ENCODE measurements around the gene FBXL12.
"Not testable (repeated sequence)": the region's sequence is repeated elsewhere in the genome, so short reads cannot be mapped to it uniquely, and the experiment has no call there.

Gene FBXL12

DNA sequence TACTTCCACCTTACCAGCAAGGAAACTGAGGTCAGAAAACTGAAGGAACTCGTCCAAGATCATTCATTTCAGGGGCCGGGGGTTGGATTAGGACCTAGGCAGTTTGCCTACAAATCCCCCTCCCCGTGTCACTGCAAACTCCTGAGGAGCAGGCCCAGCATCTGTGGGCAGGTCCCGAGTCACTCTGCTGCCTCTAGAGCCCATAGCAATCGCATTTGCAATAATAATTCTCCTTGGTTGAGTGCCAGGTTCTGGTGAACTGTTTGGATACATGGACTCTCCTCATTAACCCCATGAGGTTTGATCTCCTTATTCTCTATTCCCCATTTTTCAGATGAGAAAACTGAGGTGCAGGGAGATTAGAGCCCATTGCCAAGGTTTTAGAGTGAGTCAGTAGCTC, 17.1 kb upstream of the FBXL12 start:
- DNase-seq: no peak

DNA sequence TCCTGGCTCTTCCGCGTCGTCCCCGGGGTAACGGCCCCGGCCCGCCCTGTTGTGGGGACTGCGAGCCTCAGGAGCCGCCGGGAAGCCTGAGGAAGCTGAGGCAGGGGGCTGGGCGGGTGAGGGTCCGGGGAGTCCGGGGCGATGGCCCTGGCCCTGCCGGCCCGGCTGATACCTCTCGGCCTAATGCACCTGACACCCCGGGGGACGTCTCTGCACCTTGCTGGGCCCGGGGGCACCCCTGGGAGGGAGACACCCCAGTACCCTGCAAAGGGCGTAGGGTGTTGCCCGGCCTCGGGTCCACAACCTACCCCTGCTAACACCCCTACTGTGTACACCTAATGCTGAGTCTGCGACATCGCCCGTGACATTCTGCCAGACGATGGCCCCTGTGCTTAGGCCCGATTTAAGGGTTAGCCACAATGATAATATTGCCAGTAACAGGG, 16.6 kb upstream of the FBXL12 start:
- DNase-seq: no peak

DNA sequence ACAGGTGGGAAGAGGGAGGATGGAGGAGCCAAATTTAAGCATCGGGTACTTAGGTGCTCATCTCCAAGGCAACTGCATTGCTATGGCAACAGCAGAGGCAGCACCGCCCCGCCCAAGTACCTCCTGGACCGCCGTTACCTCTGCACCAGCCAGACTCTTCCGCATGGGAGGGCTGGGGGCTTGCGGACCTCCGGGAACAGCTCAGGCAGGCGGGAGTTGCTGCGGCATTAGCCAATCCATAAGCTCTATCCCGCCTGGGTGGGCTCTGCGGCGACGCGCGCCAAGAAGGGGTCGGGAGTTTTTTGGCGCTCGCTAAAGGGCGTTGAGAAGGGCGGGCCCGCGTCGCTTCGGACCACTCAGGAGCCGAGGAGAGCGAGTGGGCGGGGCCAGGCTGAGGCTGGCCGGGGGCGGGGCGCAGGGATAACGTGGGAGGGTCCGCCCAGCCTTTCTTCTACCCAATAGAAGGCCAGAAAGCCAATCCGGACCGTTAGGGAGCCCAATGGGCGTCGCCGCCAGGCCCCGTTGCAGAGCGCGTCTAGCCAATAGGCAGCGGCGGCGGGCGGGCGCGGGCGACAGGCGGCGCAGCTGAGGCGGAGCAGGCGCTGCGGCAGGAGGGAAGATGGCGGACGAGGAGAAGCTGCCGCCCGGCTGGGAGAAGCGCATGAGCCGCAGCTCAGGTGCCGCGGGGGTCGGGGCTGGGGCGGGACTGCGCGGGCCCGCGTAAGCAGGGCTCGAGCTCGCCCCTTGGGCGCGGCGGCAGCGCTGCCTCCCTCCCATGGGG, 16.0 kb upstream of the FBXL12 start, which contains the start of gene PIN1:
TSS of gene PIN1 (plus strand) at position 593 of the 781 bp plus-strand sequence. CDS start at position 620, 27 bp downstream.
- peak; percentile 98 for DNase-seq

DNA sequence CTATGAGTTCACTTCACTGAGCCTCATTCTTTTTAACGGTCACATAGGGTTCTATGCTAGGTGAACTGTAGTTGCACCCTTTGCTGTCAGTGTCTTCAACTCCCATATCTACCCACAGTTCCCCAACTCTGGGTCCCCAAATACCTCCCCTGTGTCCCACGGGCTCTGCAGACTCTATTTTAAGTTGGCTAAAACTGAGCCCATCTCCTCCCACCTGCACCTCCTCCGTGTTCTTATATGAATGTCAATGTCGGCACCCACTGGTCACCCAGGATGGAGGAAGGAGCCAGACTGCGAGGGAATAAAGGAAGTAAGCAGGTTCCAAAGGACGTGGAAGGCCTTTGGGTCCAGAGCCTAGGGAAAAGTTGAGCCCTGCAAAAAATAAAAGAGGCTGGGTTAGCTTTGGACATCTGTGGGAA, 15.4 kb upstream of the FBXL12 start:
- no peak for DNase-seq

DNA sequence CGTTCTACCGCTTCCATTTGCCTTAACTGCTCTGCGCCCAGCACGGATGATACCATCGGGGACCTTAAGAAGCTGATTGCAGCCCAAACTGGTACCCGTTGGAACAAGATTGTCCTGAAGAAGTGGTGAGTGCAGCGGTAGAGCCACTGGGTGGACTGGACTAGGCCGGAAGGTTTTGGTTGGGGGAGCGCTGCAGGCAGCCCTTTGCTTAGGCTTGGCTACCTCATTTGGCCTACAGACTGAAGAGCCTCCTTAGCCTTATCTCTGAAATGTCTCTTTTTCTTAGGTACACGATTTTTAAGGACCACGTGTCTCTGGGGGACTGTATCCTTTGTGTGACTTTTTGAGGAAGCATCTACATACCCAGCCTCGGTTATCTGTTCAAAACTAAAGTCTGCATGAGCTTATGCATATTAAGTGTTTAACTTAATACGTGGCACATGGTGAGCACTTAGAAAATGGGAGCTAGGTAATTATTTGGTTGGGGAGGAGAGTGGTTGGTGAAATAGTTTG, 9.7 kb upstream of the FBXL12 start:
- no peak for DNase-seq

DNA sequence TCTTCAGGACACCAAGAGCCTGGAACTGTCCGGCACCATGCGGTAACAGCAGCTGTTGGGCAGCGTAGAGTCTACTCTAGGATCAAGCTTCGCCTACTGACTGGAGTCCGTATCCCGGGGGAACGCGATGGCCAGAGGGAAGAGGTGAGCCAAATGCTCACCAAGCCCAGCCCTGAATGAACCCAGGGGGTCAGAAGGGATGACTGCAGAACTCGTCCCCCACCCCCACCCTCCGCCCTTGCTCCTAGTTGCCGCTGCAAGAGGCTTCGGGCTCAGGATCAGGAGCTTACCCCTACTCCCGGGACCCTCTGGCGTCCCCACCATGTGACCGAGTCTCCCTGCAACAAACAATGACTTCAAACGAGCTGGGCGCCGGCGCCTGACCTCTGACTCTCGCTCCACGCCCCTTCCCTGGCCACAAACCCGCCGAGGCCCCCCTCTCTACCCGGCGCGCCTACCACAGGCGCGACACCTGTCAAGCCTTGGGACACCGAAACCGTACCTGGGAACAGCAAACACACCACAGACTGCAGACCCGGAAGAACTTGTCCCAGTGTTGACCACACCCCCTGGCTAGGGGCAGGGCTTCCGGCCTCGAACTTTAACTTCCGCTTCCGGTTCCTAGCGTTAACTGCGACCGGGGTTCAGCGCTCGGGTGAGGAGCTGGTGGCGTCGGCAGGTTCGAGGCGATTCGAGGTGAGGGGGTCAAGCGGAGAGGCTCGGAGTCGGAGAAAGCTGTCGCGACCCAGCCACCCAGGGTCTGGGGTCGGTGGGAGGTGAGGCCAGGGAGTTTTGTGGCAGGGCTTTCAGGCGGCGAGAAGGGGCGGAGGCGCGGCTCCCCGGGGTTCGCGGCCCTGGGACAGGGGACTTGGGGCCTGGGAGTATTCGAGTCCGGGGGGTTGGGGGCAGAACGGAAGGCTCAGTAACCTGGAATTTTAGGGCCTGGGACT, 8.7 kb upstream of the FBXL12 start, which contains the start of gene UBL5:
TSS of gene UBL5 (plus strand) at position 630 of the 950 bp plus-strand sequence. CDS start 420 bp downstream, outside the sequence.
- peak; percentile 90 for DNase-seq

DNA sequence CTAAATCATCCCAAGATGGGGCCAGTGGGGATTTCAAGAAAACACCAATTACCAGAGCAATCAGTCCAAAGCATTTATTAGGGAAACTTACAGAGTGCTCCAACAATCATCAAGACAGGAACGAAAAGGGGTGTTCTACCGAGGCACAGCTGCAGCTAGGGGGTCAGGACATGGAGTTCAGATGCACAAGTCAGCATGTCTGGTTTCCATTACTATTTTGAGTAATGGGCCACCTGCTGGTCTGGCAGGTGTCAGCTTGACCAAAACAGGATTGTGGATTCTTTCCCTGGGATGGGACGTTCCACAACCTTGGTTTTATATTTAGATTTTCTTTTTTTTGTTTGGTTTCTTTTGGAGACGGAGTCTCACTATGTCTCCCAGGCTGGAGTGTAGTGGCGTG, 4.9 kb upstream of the FBXL12 start:
- DNase-seq: no peak

DNA sequence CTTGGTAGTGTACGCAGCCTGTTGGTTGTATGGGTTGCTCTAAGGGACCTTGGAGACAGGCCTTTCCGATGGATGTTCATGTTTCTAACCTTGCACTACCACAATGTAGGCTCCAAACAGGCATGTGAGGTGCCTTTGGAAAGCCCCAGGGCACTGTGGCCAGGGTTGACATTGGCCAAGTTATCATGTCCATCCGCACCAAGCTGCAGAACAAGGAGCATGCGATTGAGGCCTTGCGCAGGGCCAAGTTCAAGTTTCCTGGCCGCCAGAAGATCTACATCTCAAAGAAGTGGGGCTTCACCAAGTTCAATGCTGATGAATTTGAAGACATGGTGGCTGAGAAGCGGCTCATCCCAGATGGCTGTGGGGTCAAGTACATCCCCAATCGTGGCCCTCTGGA, 1.2 kb upstream of the FBXL12 start:
- not testable (repeated sequence) for DNase-seq

DNA sequence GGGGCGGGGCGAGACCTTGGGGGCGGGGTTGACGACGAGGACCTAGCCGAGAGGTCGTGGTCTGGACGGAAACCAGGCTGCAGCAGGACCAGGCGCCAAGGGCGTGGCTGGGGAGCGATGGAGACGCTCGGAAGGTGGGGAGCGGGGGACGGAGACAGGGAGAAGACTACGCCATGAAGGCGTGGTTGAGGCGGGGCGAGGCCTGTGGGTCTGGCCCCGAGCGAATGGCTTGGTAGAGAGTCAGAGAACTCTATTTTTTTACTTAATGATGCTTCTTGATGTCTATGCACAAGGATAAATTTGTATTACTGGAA, 674 bp upstream of the FBXL12 start:
- DNase-seq: no peak

DNA sequence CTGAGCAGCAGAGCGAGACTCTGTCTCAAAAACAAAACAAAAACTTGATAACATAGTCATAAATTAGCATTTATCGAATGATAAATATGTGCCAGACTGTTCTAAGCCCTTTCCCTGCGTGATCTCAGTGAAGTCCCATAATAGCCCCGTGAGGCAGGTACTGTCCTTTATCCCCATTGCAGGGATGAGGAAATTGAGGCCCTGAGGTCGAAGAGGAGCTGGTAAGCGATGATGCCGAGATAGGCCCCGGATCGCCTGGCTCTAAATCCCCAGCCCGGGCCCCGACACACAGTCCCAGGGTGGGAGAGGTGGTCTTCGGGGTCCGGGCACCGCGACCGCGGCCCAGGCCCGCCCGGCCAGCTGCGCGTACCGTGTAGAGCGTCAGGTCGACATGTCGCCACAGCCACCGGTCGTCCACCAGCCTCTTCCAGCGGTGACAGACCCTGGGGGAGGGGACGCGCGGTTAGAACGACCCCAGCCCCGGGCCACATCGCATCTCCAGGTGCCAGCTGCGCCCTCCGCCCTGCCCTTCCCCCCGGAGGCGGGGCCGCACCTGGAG, 625 bp downstream of the FBXL12 start:
- no peak for DNase-seq

DNA sequence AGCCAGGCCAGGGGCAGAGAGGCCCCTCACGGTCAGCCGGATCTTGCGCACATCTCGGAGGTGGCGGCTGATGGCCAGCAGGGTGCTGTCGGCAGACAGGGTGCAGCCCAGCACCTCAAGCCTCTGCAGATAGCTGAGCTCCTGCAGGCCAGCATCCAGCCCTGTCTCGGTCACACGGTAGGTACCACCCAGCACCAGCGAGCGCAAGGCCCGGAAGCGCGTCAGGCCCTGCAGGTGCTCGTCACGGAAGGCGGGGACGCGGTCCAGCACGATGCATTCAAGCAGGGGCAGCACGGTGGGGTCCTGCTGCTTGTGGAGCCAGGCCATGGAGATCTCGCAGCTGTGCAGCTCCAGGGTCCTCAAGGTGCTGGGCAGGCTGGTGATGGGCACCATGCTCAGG, 7.7 kb downstream of the FBXL12 start:
- DNase-seq: no peak

DNA sequence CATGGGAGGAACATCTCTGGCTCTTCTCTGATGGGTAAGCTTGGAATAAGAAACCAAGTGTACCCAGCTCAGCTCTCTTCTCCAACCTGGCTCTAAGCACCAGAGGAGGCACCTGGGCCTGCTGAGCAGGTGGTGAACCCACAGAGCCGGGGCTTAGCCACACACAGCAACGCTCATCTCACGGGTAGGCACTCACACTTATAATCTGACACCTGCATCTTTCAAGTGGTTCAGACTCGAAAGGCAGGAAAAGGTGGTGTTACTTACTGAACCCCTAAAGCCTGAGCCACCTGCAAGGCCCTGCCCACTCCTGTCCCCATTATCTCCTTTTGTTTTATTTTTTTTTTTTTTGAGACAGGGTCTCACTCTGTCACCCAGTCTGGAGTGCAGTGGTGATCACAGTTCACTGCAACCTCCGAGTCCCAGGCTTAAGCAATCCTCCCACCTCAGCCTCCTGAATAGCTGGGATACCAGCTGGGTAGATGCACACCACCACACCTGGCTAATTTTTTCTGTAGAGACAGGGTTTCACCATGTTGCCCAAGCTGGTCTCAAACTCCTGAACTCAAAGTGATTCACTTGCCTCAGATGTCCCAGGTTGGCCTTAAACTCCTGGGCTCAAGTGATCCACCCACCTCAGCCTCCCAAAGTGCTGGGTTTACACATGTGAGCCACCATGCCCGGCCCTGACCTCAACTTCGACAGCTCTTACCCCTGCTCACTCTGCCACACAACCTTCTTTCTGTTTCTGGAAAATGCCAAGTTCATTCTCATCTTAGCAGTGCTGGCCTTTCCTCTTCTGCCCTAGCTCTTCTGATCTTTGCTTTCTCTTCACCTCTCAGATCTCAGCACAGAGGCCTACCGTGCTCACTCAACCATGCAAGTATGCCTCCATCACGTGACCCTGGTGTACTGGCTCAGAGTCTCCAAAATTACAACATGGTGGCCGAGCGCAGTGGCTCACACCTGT, 9.7 kb downstream of the FBXL12 start:
- DNase-seq: no peak

DNA sequence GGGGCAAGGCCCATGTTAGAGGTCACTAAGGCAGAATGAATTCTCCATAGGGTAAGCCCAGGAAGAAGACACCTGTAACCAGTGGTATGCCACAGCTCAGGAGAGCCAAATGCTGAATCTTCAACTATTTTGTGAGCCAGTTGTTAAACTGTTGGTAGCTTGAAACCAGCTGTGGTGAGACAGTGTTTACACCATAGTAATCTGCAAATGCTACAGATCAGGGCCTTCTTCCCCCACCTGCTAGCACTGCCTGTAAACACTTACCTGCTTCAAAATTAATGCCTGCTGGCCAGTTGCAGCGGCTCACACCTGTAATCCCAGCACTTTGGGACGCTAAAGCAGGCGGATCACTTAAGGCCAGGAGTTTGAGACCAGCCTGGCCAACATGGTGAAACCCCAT, 12.1 kb downstream of the FBXL12 start:
- no peak for DNase-seq

DNA sequence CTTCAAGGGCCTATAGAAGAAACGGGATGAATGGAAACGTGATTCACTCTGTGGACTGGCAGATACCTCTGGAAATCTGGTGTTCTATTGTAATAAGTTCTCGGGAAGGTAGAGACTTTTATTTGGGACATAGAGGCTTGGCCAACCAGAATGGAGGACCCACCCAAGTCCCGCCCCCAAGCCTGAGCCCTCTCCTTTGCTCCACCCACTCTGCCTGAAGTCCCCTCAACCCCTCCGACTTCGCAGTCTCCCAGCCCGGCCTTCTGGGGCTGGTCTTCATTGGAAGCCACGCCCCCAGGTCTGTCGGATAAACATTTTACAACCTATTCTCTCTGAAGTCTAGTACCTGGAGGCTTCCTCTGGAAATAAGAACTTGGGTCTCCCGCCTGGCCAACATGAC, 16.9 kb downstream of the FBXL12 start:
- DNase-seq: no peak

DNA sequence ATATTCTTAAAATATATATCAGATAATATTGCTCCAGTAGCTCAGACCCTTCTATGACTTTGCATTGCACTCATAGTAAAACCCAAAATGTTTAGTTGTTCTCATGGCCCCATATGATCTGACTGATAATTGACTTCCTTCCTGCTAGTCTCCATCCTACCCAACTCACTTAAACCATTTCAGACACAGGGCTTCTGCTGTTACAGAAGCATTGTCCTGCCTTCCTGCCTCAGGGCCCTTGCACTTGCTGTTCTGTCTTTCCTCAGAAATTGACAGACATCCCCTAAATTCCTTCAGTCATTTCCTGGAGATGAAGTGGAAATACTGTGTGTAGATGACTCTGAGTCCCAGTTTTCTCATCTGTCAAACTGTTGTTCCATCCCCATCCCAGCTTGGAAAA, 19.7 kb downstream of the FBXL12 start:
- DNase-seq: no peak

DNA sequence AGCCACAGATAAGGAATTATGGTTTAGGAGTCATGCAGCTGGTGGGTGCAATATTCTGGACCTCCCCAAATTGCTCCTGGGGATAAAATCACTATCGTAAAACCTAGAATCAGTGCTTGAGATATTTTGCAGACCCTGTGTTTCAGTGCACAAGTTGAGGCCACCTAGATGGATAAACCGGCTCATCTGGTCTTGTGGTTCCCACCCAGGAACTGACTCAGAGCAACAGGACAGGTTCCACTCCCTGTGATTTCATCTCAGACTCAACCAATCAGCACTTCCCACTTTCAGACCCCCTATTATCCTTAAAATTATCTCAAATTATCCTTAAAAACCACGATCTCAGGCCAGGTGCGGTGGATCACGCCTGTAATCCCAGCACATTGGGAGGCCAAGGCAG, 21.0 kb downstream of the FBXL12 start:
- DNase-seq: no peak

DNA sequence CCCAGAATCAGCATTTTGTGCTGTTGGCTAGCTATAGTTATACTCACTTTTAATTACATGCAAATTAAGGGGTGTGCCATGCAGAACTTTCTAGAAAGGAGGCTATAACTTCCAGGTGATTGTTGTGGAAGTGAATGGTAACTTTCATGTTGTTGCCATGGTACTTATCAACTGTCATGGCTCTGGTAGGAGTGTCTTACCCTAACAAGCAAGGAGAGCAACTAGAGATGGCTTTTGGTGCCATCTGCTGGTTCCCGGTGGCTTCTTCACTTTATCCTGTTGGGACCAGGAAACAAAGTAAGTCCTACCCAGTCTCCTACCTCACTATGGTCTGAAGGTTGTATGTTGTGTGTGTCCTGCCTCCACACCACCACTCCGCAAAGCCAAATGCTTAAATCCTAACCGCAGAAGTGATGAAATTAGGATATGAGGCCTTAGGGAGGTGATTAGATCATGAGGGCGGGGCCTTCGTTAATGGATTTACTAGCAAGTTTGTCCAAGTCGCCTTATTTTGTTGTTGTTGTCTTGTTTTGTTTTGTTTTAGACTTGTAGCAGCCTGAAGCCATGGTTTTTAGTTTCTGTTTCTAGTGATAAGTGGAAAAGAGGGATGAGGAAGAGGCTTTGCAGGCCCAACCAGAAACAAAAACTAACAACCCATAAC, 22.6 kb downstream of the FBXL12 start:
- DNase-seq: peak; percentile 47

DNA sequence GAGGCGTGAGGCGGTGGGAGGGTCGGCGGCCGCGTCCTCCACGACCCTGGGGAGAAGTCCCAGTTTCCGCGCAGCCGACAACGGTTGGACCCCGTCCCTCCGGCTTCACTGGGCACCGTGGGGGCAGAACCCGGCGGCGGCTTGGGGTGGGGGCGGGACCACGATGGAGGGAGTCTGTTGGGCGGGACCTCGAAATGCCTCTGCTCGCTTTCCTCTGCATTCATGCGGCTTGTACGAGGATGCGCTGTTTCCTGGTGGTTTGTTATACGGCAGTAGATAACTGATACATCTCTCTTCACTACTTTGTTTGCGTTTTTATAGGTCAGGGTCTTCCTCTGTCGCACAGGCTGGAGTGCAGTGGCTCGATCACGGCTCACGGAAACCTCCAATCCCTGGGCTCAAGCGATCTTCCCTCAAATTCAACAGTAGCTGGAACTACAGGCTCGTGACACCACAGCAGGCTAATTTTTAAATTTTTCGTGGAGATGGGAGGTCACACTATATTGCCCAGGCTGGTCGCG, 25.7 kb downstream of the FBXL12 start:
- no peak for DNase-seq

DNA sequence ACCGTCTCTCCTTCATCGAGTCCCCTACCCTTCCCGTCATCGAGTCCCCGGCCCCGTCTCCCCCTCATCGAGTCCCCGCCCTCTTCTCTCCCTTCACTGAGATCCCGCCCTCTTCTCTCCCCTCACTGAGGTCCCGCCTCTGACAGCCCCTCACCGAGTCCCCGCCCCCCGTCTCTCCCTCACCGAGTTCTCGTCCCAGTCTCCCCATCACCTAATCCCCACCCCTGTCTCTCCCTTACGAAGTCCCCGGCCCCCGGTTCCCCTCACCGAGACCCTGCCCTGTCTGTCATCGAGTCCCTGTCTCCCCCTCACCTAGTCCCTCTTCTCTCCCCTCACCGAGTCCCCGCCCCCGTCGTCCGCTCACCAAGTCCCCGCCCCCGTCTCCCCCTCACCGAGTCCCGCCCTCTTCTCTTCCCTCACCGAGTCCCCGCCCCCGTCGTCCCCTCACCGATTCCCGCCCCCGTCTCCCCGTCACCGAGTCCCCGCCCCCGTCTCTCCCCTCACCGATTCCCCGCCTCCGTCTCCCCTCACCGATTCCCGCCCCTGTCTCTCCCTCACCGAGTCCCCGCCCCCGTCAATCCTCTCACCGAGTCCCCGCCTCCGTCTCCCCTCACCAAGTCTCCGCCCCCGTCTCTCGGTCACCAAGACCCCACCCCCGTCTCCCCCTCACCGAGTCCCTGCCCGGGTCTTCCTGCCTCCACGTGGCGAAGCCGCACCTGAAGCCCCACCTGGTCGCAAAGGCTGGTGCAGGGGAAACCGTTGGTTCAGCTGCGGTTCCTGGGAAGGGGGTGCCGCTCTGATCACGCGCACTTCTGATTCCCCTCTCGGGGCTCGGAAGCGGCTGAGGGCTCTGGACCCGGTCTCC, 26.4 kb downstream of the FBXL12 start:
- peak; percentile 60 for DNase-seq

DNA sequence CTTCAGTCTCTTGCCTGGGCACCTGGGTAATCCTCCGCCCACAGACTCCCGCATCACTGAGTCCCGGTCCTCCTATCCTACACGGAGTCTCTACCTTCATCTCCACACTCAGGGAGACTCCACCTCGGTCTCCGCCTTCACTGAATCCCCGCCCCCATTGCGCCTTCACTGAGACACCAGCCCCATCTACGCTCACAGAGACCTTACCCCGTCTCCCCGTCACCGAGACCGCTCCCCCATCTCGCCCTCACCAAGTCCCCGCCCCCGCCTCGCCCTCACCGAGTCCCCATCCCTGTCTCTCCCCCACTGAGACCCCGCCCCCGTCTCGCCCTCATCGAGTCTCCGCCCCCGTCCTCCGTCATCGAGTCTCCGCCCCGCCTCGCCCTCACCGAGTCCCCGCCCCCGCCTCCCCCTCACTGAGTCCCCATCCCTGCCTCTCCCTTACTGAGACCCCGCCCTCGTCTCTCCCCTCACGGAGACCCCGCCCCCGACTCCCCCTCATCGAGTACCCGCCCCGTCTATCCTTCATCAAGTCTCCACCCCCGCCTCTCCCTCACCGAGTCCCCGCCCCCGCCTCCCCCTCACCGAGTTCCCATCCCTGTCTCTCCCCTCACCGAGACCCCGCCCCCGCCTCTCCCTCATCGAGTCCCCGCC, 27.2 kb downstream of the FBXL12 start:
- peak; percentile 87 for DNase-seq

Measured in NK-92 treated with Interleukin-12 subunit alpha and Interleukin-12 subunit beta, amount 100 ng/mL, for 24 hours (cell line).